GM21515 (cell line): ENCODE measurements around the gene PLEKHG4B.
"Not testable (repeated sequence)": the region's sequence is repeated elsewhere in the genome, so short reads cannot be mapped to it uniquely, and the experiment has no call there.

Experiments
- ATAC-seq: cut with Tn5 transposase; IDR thresholded peaks from one replicate; pipeline ENCODE4 v1.9.1; 2021; ENCODE audit not compliant: unreplicated experiment

The PLEKHG4B gene

DNA sequence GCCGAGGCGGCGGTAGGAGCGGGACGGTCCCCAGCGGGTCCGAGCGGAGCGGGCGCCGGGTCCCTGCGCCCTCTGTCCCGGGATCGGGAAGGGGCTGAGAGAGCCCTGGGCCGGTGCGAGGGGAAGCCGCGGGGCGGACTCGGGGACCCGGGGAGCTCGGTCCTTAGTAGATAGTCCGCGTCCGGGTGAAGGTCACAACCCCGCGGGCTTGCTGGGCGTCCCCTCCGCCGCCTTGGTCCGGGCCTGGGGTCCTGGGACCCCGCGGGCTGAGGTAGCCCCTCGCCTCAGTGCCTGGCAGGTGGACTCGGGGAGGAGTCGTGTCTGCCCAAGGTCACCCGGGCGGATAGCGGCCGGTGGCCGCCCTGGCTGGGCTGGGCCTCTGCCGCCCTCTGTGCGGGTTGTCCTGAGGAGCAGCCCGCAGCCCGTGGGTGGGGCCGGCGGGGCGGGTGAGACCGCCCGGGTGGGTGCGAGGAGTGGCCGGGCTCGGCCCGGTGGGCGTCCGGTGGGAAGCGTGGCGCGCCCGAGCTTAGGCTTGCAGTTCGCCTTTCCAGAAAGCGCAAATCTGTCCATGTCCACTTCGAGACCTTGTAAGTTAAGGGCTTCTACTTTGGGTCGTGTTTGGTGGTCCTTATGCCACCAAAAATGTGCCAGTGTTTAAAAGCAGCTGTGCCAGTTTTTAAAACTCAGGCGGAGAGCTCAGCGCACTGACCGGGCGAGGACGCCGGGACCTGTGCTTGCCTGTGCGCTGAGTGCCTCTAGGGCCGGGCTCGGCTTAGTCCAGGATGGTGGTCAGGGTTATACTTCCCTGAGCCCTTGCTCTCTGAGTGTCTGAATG lies 126.7 kb downstream of the PLEKHG4B start:
- peak; percentile 25 for ATAC-seq

DNA sequence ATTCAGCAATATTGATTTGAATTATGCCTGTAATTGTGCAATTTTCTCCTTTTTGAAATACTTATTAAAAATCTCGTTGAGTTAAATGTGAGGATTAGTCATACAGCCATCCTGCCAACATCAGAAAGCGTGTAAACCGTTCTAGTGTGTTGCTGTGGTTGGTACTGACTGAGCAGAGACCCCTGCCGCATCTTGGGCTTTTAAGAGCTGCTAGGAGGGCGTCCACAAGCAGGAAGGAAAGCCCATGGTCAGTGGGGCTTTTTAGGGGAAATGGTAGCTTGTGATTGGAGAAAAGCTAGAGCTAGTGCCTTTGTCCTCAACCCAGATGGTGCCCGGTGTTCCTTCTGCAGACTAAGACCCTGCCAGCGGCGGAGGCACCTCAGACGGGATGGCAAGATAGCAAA lies 127.5 kb downstream of the PLEKHG4B start:
- no peak for ATAC-seq

DNA sequence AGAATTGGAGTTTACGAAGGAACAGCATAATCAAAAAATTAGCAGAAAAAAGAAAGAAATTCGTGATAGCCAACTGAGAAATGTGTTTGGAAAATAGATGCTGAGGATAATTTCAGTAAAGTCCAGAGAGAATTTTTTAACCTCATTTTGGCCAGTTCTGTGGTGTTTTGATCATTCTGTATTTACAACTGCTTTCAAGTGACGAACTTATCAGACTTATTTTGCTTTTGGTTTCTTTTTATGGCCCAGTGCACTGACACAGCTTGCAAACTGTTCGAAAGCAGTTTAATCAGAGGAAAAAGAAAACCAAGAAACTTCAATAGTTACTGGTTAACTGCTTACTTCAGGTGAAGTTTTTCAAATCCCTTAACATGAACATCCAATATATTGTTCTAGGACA lies 128.0 kb downstream of the PLEKHG4B start:
- peak; percentile 30 for ATAC-seq

DNA sequence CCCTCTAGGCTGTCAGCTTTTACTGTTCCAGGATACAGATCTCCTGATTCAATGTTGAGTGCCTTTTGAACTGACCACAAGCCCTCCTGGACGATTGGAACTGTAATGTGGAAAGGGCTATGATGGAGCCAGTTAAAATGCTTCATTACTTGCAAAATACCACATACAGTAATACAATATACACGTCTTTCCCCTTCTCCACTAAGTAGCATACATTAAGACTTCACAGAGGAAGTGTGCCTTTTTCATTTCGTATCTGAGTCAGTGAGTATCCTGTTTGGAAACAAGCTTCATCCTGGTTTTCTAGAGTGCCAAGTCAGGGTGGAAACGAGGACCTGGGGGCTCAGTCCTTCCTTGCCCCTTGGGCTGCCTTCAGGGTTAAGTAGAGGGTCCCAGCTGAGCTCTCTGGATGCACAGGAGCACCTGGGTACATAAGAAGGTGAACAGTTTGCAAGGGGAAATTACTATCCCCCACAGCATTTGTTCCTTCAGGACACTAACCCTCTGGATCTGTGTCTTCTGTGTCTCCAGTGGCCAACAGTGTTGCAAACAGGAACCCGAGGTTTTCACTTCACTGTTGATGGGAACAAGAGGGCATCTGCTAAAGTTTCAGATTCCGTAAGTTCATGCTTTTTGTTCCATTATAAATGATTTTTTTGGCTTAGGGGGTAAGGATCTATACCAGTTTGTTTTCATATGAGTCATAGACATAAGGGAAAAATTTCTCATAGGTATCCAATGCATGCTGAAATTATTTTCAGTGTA lies 131.2 kb downstream of the PLEKHG4B start:
- ATAC-seq, result not testable (repeated sequence)

DNA sequence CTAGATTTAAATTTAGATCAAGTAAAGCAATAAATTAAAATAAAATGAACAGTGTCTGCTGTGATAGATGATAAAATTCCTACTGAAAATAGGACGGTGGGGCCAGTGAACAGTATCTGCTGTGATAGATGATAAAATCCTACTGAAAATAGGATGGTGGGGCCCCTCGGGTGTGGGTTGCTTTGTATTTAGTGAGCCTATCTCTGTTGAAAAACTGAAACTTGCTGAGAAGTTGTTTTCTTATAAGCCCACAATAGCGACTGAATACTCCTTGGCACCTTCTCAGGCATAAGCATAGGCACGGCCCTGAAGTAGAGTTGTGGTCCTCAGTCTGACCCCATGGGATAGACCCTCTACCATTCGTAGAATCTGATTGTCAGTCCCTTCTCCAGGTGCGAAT lies 131.8 kb downstream of the PLEKHG4B start:
- no peak for ATAC-seq

DNA sequence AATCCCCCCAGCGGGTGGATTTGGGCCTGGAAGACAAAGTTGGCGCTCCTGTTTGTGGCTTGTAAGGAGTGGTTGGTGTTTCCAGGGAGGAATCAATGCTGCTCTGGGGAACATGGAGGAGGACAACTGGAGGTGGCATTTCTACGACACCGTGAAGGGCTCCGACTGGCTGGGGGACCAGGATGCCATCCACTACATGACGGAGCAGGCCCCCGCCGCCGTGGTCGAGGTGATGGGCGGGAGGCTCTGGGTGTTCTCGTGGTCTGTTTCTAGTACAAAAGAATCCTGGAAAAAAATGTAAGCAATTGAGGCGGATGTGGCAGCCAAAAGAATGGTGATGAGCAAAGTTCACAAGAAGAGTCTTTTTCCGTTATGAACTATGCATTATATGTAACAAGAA lies 133.4 kb downstream of the PLEKHG4B start:
- ATAC-seq, result no peak

DNA sequence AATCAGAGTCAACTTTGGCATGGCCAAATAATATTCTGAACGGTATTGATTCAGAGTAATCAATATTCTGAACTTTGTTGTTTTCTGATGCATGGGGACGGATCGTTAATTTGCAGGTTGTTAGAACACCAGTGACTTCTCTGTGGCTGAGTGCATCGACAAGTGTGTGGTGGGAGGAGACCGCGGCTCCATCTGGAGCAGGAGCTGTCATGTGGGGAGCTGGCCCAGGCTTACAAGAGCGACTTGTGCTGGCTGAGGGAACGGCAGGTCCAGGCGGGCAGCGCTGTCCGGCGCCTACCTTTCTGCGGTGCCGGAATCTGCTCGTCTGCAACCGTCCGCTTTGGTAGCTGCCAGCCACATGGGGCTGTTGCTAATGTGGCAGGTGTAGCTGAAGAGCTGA lies 135.4 kb downstream of the PLEKHG4B start:
- ATAC-seq, result not testable (repeated sequence)

DNA sequence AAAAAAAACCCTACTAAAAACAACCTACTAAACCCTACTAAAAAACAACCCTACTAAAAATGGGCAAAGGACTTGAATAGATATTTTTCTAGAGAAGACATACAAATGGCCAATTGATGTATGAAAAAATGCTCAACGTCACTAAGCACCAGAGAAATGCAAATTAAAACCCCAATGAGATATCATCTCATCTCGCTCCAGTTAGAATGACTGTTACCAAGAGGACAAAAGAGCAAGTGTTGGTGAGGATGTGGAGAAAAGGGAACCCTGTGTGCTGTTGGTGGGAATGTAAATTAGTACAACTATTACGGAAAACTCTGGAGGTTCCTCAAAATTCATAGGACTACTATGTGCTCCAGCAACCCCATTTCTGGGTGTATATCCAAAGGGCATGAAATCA lies 136.9 kb downstream of the PLEKHG4B start:
- no peak for ATAC-seq

DNA sequence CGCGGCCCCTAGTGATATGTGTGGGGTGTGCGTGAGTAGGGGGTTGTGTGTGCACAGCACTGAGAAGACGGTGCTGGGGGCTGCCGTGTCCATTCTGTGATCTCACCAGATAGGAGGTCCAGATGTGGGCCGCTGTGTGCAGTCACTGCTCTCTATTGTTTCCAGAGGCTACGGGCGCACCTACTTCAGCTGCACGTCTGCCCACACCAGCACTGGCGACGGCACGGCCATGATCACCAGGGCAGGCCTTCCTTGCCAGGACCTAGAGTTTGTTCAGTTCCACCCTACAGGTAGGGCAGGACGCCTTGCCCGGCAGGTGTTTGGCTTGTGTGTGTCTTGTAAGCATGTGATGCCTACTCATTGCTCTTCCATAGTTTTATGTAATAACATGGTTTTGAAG lies 138.7 kb downstream of the PLEKHG4B start:
- ATAC-seq, result no peak

DNA sequence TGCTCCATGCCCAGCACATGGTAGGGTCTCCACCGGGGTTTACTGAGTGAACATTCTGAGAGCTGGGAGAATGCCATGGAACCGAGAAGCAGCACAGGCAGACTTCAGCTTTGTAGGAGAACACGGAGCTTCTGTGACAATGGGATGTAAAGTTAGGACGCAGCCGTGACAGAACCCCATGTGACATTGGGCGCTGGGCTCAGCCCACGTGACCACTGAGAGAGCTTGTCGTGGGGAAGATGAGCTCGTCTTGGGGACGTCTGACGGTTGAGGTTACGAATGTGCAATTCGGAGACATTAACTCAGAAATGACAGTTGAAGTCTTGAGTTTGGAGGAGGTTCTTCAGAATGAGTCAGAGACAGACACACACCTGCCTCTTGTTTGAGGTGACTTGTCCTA lies 139.7 kb downstream of the PLEKHG4B start:
- no peak for ATAC-seq

DNA sequence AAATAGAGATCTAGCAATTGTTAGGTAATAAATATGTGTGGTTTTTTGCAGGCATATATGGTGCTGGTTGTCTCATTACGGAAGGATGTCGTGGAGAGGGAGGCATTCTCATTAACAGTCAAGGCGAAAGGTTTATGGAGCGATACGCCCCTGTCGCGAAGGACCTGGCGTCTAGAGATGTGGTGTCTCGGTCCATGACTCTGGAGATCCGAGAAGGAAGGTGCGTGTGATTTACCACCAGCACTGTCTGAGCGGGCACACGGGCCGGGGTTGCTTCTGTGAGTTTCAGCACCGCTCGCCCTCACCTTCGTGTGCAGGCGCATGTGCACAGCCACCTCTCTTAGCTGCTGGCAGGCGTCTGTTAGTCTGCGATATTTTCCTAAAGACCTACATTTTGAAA lies 141.5 kb downstream of the PLEKHG4B start:
- ATAC-seq, result not testable (repeated sequence)

DNA sequence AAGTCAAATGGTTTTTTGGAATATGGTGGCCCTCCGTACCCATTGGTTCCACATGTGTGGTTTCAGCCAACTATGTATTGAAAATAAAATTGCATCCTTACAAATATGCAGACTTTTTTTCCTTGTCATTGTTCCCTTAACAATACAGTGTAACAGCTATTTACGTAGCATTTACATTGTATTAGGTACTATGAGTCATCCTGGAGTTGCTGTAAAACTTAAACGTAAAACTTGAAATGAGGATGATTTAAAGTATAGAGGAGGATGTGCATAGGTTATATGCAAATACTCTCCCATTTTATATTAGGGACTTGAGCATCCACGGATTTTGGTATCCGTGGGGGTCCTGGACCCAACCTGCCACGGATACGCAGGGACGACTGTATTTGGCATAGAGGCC lies 142.5 kb downstream of the PLEKHG4B start:
- no peak for ATAC-seq

DNA sequence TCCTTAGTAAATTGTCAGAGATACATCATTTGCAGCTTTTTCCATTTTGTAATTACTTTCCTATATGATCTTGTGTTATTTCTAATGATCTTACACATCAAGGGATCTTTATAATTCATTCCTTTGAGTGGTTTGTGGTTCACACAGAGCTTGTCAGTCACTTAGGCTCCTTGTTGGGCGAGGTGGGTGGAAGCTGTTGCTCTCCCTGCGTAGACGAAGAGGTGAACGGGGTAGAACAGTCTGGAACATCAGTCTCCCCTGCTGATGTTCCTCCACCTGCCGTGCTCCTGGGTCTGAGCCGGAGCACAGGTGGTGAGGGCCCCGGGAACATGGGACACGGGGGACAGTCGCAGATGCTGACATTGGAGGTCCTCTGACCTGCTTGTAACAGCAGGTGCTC lies 143.6 kb downstream of the PLEKHG4B start:
- not testable (repeated sequence) for ATAC-seq

DNA sequence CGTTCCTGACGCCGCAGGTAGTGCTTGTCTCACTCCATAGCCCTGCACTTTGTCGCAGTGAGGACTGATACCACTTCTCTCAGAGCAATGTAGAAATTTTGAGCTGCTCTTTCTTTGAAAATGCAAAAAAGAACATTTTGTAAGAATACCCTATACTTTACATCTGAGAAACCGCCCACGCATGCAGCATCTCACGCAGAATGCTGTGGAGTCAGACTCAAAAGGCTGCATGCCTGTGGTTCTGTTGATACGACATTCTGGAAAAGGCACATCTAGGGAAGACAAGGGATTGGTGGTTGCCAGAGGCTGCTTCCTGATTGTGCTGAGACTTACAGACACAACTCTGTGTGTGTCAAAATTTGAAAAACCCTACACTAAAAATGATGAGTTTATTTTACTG lies 146.0 kb downstream of the PLEKHG4B start:
- not testable (repeated sequence) for ATAC-seq
